HepG2 (cell line): ENCODE data around the gene EEF1E1. TPM values are rescaled to one million over a fixed set of nuclear protein-coding genes. Genes with fewer than 3 reads are reported as not detected.

Source experiments
- ATAC-seq: fragments of 200-7000 bp; cut with Tn5 transposase; 3 replicates; pipeline ENCODE4 v1.9.1; 2020; ENCODE audit warnings: mild to moderate bottlenecking, moderate library complexity
- BruUV-seq: library from RNA; stranded (reverse); fragments of 400-500 nt; replicated peaks from 2 replicates; lab custom pipeline; 2021; lab: Mats Ljungman, UMichigan
- CTCF ChIA-PET: fragments of 300-600 bp; formaldehyde crosslinking; extraction: SDS; loops from one replicate; lab custom pipeline; 2021; ENCODE audit warnings: low total read pairs, inconsistent platforms, low intra/inter-chr PET ratio; lab: Yijun Ruan, JAX
- POLR2A ChIA-PET: fragments of 350-600 bp; sonication (Branson Sonifier 250); formaldehyde crosslinking; loops from one replicate; lab custom pipeline; 2020; ENCODE audit warnings: antibody characterized with exemption, inconsistent platforms; lab: Yijun Ruan, JAX
- DNase-seq: peaks from one replicate; pipeline ENCODE4 v3.0.0-alpha.2; 2015; ENCODE audit warnings: low spot score
- FAIRE-seq: peaks from 3 replicates; lab custom pipeline; 2011; peaks lifted over from hg19 to GRCh38; lab: Jason Lieb, UNC
- H2AFZ ChIP-seq: one replicate; pipeline ENCODE4 v1.6.1; 2011; ENCODE audit warnings: low read length, inconsistent platforms
- H3K27ac ChIP-seq: fragments of 300-600 bp; 3 replicates; pipeline ENCODE4 v1.8.0; 2011; ENCODE audit warnings: mixed run types, mild to moderate bottlenecking, mixed read lengths, low read length, inconsistent platforms; ENCODE audit not compliant: insufficient read depth; ENCODE audit errors: extremely low read length
- H3K27me3 ChIP-seq, 2 experiments: fragments of 200-600 bp in 1 of 2; 2 replicates in 1 of 2; 3 replicates in 1 of 2; pipeline versions ENCODE4 v1.6.0 to v1.8.0; 2011; ENCODE audit warnings: low read length in 2 of 2, mild to moderate bottlenecking in 2 of 2, moderate library complexity in 2 of 2, inconsistent platforms in 1 of 2; ENCODE audit not compliant: insufficient read depth in 2 of 2, control insufficient read depth in 1 of 2
- H3K36me3 ChIP-seq, 2 experiments: fragments of 200-600 bp in 1 of 2; replicated peaks in 1 of 2; 2 replicates in 1 of 2; 3 replicates in 1 of 2; pipeline versions ENCODE4 v1.5.1 to v1.8.0; 2011; ENCODE audit warnings: low read length in 2 of 2, inconsistent platforms in 1 of 2; ENCODE audit not compliant: insufficient read depth in 2 of 2, control insufficient read depth in 1 of 2
- H3K4me1 ChIP-seq: 2 replicates; pipeline ENCODE4 v1.5.1; 2012; ENCODE audit warnings: low read length, inconsistent platforms; ENCODE audit not compliant: insufficient read depth
- H3K4me2 ChIP-seq: 2 replicates; pipeline ENCODE4 v1.6.0; 2011; ENCODE audit warnings: low read depth, low read length, inconsistent platforms
- H3K4me3 ChIP-seq, 3 experiments: fragments of 200-600 bp in 1 of 3; sonication (generic), shearing (Covaris generic) in 1 of 3; replicated peaks in 1 of 3; 2 replicates each; pipeline ENCODE4 v1.5.1; 2011 to 2016; ENCODE audit warnings: low read length in 3 of 3, inconsistent platforms in 2 of 3, low read depth in 2 of 3, mild to moderate bottlenecking in 2 of 3, control low read depth in 1 of 3, mixed read lengths in 1 of 3; ENCODE audit not compliant: insufficient read depth in 1 of 3
- H3K79me2 ChIP-seq: one replicate; pipeline ENCODE4 v1.6.1; 2011; ENCODE audit warnings: low read length, inconsistent platforms; ENCODE audit not compliant: insufficient read depth
- H3K9ac ChIP-seq: 2 replicates; pipeline ENCODE4 v1.6.0; 2011; ENCODE audit warnings: mild to moderate bottlenecking, low read depth, low read length, inconsistent platforms; ENCODE audit not compliant: insufficient read depth
- H3K9me3 ChIP-seq: 2 replicates; pipeline ENCODE4 v1.5.1; 2012; ENCODE audit warnings: mild to moderate bottlenecking, low read length
- H4K20me1 ChIP-seq: 2 replicates; pipeline ENCODE4 v1.6.0; 2011; ENCODE audit warnings: inconsistent platforms, mild to moderate bottlenecking, low read length, moderate library complexity; ENCODE audit not compliant: insufficient read depth
- CAMTA2 ChIP-seq: sonication (generic); formaldehyde crosslinking; IDR thresholded peaks from 2 replicates; pipeline ENCODE4 v1.4.0; 2020; ENCODE audit warnings: mild to moderate bottlenecking, missing genetic modification reagents, borderline replicate concordance
- CREB1 ChIP-seq, 2 experiments: fragments of 450-650 bp in 1 of 2; IDR thresholded peaks; 2 replicates each; pipeline ENCODE4 v1.6.1; 2016 to 2017; ENCODE audit warnings: control low read depth in 1 of 2, mild to moderate bottlenecking in 1 of 2, missing compliant biosample characterization in 1 of 2, missing genetic modification characterization in 1 of 2
- FOXC1 ChIP-seq: sonication (generic); formaldehyde crosslinking; IDR thresholded peaks from 2 replicates; pipeline ENCODE4 v1.8.0; 2022; ENCODE audit warnings: mild to moderate bottlenecking, missing genetic modification reagents, borderline replicate concordance
- GATAD2A ChIP-seq: IDR thresholded peaks from 2 replicates; pipeline ENCODE4 v1.6.1; 2016
- MTF1 ChIP-seq: sonication (generic); formaldehyde crosslinking; IDR thresholded peaks from 2 replicates; pipeline ENCODE4 v1.5.0; 2020; ENCODE audit warnings: missing genetic modification reagents
- PHF21A ChIP-seq: sonication (generic); formaldehyde crosslinking; IDR thresholded peaks from 2 replicates; pipeline ENCODE4 v1.5.0; 2020; ENCODE audit warnings: mild to moderate bottlenecking, missing genetic modification reagents
- PRMT3 ChIP-seq: sonication (generic); formaldehyde crosslinking; IDR thresholded peaks from 2 replicates; pipeline ENCODE4 v1.8.1; 2022; ENCODE audit warnings: low read depth, mild to moderate bottlenecking, moderate library complexity, missing genetic modification reagents, borderline replicate concordance
- ZMYM4 ChIP-seq: sonication (generic); formaldehyde crosslinking; IDR thresholded peaks from 2 replicates; pipeline ENCODE4 v1.8.1; 2023; ENCODE audit warnings: mild to moderate bottlenecking, missing genetic modification reagents
- in situ Hi-C: cut with HindIII; loops from 2 replicates; pipeline ENCODE4 v1.10.0; 2017; ENCODE audit warnings: low pct_unique_long_range_greater_than_20kb; ENCODE audit not compliant: extremely low pct_ligation_motif_present
- intact Hi-C: fragments of 100-400 bp; cut with micrococcal nuclease; formaldehyde crosslinking; loops from one replicate; pipeline ENCODE4 v1.10.0; 2022; ENCODE audit not compliant: unreplicated experiment
- polyA plus RNA-seq, 8 experiments: library from polyadenylated mRNA; depleted of rRNA in 3 of 8; stranded (reverse) in 7 of 8; unstranded in 1 of 8; fragments of >200 nt; fragmentation: Illumina TruSeq in 4 of 8; extraction: Trizol in 4 of 8; gene quantifications; 2 replicates each; pipeline versions ENCODE4 v1.2.1 to v1.2.3, GENCODE V29; 2011 to 2016; ENCODE audit warnings: low read depth in 4 of 8, missing spikeins in 1 of 8, mixed read lengths in 1 of 8; ENCODE audit not compliant: insufficient read depth in 1 of 8
- total RNA-seq, 5 experiments: library from RNA; depleted of rRNA; stranded (reverse); fragments of >200 nt; fragmentation: Illumina TruSeq; extraction: Trizol; gene quantifications; 2 replicates each; pipeline ENCODE4 v1.2.3, GENCODE V29; 2016; ENCODE audit warnings: low read depth in 1 of 5
- TF ChIP-seq, protein P1 (sequence below): sonication (generic); formaldehyde crosslinking; IDR thresholded peaks from one replicate; pipeline ENCODE4 v1.5.1; 2020; ENCODE audit warnings: mild to moderate bottlenecking, missing genetic modification reagents; ENCODE audit errors: not compliant biosample characterization

Gene EEF1E1
- total and polyA plus RNA-seq, 2 of the 13 experiments (the other 11 are each of a cell fraction or from before 2014, with no cell fraction given): 128 to 188 TPM

DNA sequence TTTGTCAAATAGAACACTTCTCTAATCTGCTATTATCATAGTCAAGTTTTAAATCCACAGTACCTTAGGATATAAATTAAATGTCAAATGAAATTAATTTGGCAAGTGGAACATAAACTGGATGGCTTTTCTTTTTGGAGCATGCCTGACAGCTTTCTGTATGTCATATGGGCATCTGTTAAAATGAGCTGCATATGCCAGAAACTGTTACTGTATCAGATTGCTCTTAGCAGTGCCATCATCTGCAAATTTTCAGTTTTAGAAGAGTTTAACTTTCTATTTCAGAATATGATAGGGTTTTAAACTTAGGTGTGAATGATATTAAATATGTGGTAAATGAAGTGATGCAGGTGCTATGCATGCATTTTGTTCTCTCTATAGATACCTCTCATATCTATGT lies 3.4 kb upstream of the EEF1E1 start:
- H3K4me2 ChIP-seq: no peak overlapping the region
- no peaks in the 10 kb centered on the region for H3K36me3 ChIP-seq
- DNase-seq: no peak
- no peak overlapping the region for H3K4me3 ChIP-seq
- CTCF ChIA-PET: no interaction called here
- POLR2A ChIA-PET: no interaction called here
- no peak overlapping the region for H3K27ac ChIP-seq
- TF ChIP-seq PHF21A (CRISPR knock-in tag) (no peak), GATAD2A (CRISPR knock-in tag) (no peak), CAMTA2 (CRISPR knock-in tag) (no peak)
- TF ChIP-seq, all 625 proteins: peak for 0
- no peak for FAIRE-seq
- Histone ChIP-seq H3K9me3 (no peaks in the 10 kb centered on the region), H3K9ac (no peak overlapping the region), H3K79me2 (peaks cover 15% of the 10 kb centered on the region), H3K4me1 (peaks cover 47% of the 10 kb centered on the region), H4K20me1 (no peaks in the 10 kb centered on the region), H3K27me3 (peaks cover 0 to 5% of the 10 kb centered on the region in 2 experiments; a peak in 1 of 5 replicates), H2AFZ (no peak overlapping the region)
- intact Hi-C loops: loop anchor here (10.0 kb wide), 1 partner anchor 329 kb away; the partner anchor contains the start of gene SLC35B3
- no peak for ATAC-seq
- in situ Hi-C loops: no loop called here
- no TSS peak for BruUV-seq

DNA sequence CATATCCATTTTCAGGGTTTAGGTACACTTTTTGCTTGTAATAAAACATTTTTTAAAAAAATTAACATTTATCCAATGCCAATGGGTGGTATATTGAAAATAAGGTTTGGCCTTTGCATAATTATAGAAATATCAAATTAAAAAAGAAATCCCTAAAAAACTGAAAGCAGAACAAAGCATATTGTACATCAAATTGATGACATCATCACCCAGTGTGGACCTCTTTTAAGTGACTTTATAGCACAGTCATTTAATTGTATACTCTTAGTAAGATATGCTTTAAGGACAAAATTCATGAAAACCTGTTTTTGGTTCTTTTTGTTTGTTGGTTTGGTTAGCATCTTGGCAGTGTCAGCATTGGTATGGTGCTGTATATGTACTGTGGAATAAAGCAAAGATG lies 1.4 kb upstream of the EEF1E1 start:
- BruUV-seq: no TSS peak
- in situ Hi-C loops (no loop called here), intact Hi-C loops (loop anchor here (2.0 to 10.0 kb wide), 2 partner anchors 19 to 331 kb away; partner anchors contain the start of gene SLC35B3)
- ChIA-PET POLR2A (no interaction called here), CTCF (no interaction called here)
- H3K27ac ChIP-seq: no peak overlapping the region
- H3K79me2 ChIP-seq: peaks cover 34% of the 10 kb centered on the region
- H2AFZ ChIP-seq: no peak overlapping the region
- no peak for DNase-seq
- H3K9ac ChIP-seq: no peak overlapping the region
- no peak for ATAC-seq
- no peak overlapping the region for H3K4me3 ChIP-seq
- FAIRE-seq: no peak
- peaks cover 47% of the 10 kb centered on the region for H3K4me1 ChIP-seq
- H3K4me2 ChIP-seq: no peak overlapping the region
- peaks cover 7% of the 10 kb centered on the region; the same call in 1 of the 2 replicates for H4K20me1 ChIP-seq
- H3K36me3 ChIP-seq: peaks cover 0 to 6% of the 10 kb centered on the region in 2 experiments; a peak in 4 of 5 replicates
- no peaks in the 10 kb centered on the region for H3K9me3 ChIP-seq
- H3K27me3 ChIP-seq: peaks cover 0 to 5% of the 10 kb centered on the region in 2 experiments; a peak in 1 of 5 replicates
- TF ChIP-seq, protein P1, sequence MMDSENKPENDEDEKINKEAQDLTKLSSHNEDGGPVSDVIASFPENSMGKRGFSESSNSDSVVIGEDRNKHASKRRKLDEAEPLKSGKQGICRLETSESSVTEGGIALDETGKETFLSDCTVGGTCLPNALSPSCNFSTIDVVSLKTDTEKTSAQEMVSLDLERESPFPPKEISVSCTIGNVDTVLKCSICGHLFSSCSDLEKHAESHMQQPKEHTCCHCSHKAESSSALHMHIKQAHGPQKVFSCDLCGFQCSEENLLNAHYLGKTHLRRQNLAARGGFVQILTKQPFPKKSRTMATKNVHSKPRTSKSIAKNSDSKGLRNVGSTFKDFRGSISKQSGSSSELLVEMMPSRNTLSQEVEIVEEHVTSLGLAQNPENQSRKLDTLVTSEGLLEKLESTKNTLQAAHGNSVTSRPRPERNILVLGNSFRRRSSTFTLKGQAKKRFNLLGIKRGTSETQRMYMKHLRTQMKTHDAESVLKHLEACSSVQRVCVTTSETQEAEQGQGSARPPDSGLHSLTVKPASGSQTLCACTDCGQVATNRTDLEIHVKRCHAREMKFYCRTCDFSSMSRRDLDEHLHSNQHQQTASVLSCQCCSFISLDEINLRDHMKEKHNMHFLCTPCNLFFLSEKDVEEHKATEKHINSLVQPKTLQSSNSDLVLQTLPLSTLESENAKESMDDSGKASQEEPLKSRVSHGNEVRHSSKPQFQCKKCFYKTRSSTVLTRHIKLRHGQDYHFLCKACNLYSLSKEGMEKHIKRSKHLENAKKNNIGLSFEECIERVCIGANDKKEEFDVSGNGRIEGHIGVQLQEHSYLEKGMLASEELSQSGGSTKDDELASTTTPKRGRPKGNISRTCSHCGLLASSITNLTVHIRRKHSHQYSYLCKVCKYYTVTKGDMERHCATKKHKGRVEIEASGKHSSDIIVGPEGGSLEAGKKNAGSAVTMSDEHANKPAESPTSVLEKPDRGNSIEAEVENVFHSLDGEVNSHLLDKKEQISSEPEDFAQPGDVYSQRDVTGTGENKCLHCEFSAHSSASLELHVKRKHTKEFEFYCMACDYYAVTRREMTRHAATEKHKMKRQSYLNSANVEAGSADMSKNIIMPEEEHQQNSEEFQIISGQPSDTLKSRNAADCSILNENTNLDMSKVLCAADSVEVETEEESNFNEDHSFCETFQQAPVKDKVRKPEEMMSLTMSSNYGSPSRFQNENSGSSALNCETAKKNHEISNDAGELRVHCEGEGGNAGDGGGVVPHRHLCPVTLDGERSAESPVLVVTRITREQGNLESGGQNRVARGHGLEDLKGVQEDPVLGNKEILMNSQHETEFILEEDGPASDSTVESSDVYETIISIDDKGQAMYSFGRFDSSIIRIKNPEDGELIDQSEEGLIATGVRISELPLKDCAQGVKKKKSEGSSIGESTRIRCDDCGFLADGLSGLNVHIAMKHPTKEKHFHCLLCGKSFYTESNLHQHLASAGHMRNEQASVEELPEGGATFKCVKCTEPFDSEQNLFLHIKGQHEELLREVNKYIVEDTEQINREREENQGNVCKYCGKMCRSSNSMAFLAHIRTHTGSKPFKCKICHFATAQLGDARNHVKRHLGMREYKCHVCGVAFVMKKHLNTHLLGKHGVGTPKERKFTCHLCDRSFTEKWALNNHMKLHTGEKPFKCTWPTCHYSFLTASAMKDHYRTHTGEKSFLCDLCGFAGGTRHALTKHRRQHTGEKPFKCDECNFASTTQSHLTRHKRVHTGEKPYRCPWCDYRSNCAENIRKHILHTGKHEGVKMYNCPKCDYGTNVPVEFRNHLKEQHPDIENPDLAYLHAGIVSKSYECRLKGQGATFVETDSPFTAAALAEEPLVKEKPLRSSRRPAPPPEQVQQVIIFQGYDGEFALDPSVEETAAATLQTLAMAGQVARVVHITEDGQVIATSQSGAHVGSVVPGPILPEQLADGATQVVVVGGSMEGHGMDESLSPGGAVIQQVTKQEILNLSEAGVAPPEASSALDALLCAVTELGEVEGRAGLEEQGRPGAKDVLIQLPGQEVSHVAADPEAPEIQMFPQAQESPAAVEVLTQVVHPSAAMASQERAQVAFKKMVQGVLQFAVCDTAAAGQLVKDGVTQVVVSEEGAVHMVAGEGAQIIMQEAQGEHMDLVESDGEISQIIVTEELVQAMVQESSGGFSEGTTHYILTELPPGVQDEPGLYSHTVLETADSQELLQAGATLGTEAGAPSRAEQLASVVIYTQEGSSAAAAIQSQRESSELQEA (CRISPR knock-in tag): no peak
- no peak for TF ChIP-seq PRMT3 (CRISPR knock-in tag)
- TF ChIP-seq CREB1 (IDR thresholded peaks at IDR 0.05): peak; percentile 81
- no peak for TF ChIP-seq CREB1 (CRISPR knock-in tag; IDR thresholded peaks at IDR 0.05)
- no peak for TF ChIP-seq MTF1
- no peak for TF ChIP-seq ZMYM4 (CRISPR knock-in tag)
- TF ChIP-seq FOXC1: no peak
